Measurements from ENCODE around the gene CHCHD6.

CHCHD6 gene

GRCh38 chr3:126893651-126894050 lies 189.6 kb downstream of the CHCHD6 start:
- no peaks in the 10 kb centered on the region for H3K79me2 ChIP-seq (ENCODE audit: low read length)
- H3K27me3 ChIP-seq (ENCODE audit: low read depth, low read length) = no peaks in the 10 kb centered on the region
- no peaks in the 10 kb centered on the region for H3K9me3 ChIP-seq (ENCODE audit: insufficient read depth, low read length)
- H3K9ac ChIP-seq (ENCODE audit: low read length) = no peak overlapping the region
- TF ChIP-seq EZH2phosphoT487 (IDR thresholded peaks at IDR 0.05; ENCODE audit: low read depth) (no peak), CTCF (IDR thresholded peaks at IDR 0.05; ENCODE audit: low read depth, low read length) (no peak)
- no peak overlapping the region for H2AFZ ChIP-seq (ENCODE audit: low read depth, low read length)
- no peaks in the 10 kb centered on the region for H3K4me1 ChIP-seq (ENCODE audit: low read length)
- H3K4me3 ChIP-seq (ENCODE audit: low read length) = no peak overlapping the region
- no peaks in the 10 kb centered on the region for H3K36me3 ChIP-seq (replicated peaks; ENCODE audit: low read depth, low read length)
- H3K4me2 ChIP-seq (ENCODE audit: low read length) = no peak overlapping the region
- no peaks in the 10 kb centered on the region for H4K20me1 ChIP-seq (ENCODE audit: insufficient read depth, low read length)
- no peak overlapping the region for H3K27ac ChIP-seq (ENCODE audit: low read length)

- TF ChIP-seq CTCF (IDR thresholded peaks at IDR 0.05; ENCODE audit: low read depth, low read length) (no peak), EZH2phosphoT487 (IDR thresholded peaks at IDR 0.05; ENCODE audit: low read depth) (no peak)
- Histone ChIP-seq H3K27me3 (ENCODE audit: low read depth, low read length) (no peaks in the 10 kb centered on the region), H2AFZ (ENCODE audit: low read depth, low read length) (no peak overlapping the region), H3K27ac (ENCODE audit: low read length) (no peak overlapping the region), H3K4me1 (ENCODE audit: low read length) (no peaks in the 10 kb centered on the region), H3K9me3 (ENCODE audit: insufficient read depth, low read length) (no peaks in the 10 kb centered on the region), H3K36me3 (replicated peaks; ENCODE audit: low read depth, low read length) (no peaks in the 10 kb centered on the region), H3K4me2 (ENCODE audit: low read length) (no peak overlapping the region), H3K4me3 (ENCODE audit: low read length) (no peak overlapping the region), H3K9ac (ENCODE audit: low read length) (no peak overlapping the region), H3K79me2 (ENCODE audit: low read length) (no peaks in the 10 kb centered on the region), H4K20me1 (ENCODE audit: insufficient read depth, low read length) (no peaks in the 10 kb centered on the region)
These were observed 190.4 kb downstream of the CHCHD6 start for GRCh38 chr3:126894475-126894874.

- TF ChIP-seq CTCF (IDR thresholded peaks at IDR 0.05; ENCODE audit: low read depth, low read length) (no peak), EZH2phosphoT487 (IDR thresholded peaks at IDR 0.05; ENCODE audit: low read depth) (no peak)
- Histone ChIP-seq H3K4me3 (ENCODE audit: low read length) (no peak overlapping the region), H4K20me1 (ENCODE audit: insufficient read depth, low read length) (no peaks in the 10 kb centered on the region), H3K27me3 (ENCODE audit: low read depth, low read length) (no peaks in the 10 kb centered on the region), H3K27ac (ENCODE audit: low read length) (no peak overlapping the region), H3K4me1 (ENCODE audit: low read length) (no peaks in the 10 kb centered on the region), H3K36me3 (replicated peaks; ENCODE audit: low read depth, low read length) (no peaks in the 10 kb centered on the region), H3K79me2 (ENCODE audit: low read length) (no peaks in the 10 kb centered on the region), H3K9ac (ENCODE audit: low read length) (no peak overlapping the region), H3K4me2 (ENCODE audit: low read length) (no peak overlapping the region), H2AFZ (ENCODE audit: low read depth, low read length) (no peak overlapping the region), H3K9me3 (ENCODE audit: insufficient read depth, low read length) (no peaks in the 10 kb centered on the region)
These were observed 191.4 kb downstream of the CHCHD6 start for GRCh38 chr3:126895178-126896066.

- Histone ChIP-seq H3K27ac (ENCODE audit: low read length) (no peak overlapping the region), H3K9me3 (ENCODE audit: insufficient read depth, low read length) (no peaks in the 10 kb centered on the region), H3K79me2 (ENCODE audit: low read length) (no peaks in the 10 kb centered on the region), H3K27me3 (ENCODE audit: low read depth, low read length) (no peaks in the 10 kb centered on the region), H3K9ac (ENCODE audit: low read length) (no peak overlapping the region), H3K36me3 (replicated peaks; ENCODE audit: low read depth, low read length) (no peaks in the 10 kb centered on the region), H3K4me1 (ENCODE audit: low read length) (no peaks in the 10 kb centered on the region), H4K20me1 (ENCODE audit: insufficient read depth, low read length) (no peaks in the 10 kb centered on the region), H3K4me3 (ENCODE audit: low read length) (no peak overlapping the region), H2AFZ (ENCODE audit: low read depth, low read length) (no peak overlapping the region), H3K4me2 (ENCODE audit: low read length) (no peak overlapping the region)
- TF ChIP-seq EZH2phosphoT487 (IDR thresholded peaks at IDR 0.05; ENCODE audit: low read depth) = no peak
- TF ChIP-seq CTCF (IDR thresholded peaks at IDR 0.05; ENCODE audit: low read depth, low read length) = no peak
These were observed 192.0 kb downstream of the CHCHD6 start for GRCh38 chr3:126896067-126896441.
